DMS 273 (cell line): ENCODE data around the gene OR4D11.
A peak's percentile ranks its signal among the peaks of the same experiment; 100 is the strongest.
"Not testable (repeated sequence)": the region's sequence is repeated elsewhere in the genome, so short reads cannot be mapped to it uniquely, and the experiment has no call there.

Source experiments
- DNase-seq: peaks from one replicate; lab custom pipeline; 2025; ENCODE audit not compliant: unreplicated experiment; lab: John Stamatoyannopoulos, UW

OR4D11 gene

DNA sequence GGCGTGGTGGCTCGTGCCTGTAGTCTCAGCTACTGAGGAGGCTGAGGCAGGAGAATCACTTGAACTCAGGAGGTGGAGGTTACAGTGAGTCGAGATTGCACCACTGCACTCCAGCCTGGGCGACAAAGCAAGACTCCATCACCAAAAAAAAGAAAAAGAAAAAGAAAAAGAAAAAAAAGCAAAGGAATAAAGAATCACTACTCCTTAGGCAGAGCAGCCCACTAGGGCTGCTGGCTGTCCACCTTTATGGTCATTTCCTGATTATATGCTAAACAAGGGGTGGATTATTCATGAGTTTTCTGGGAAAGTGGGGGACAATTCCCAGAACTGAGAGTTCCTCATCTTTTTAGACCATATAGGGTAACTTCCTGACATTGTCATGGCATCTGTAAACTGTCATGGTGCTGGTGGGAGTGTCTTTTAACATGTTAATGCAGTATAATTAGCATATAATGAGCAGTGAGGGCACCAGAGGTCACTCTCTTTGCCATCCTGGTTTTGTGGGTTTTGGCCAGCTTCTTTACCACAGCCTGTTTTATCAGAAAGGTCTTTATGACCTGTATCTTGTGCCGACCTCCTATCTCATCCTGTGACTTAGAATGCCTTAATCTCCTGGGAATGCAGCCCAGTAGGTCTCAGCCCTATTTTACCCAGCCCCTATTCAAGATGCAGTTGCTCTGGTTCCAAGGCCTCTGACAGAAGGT is 44.4 kb downstream of the OR4D11 start:
- not testable (repeated sequence) for DNase-seq

DNA sequence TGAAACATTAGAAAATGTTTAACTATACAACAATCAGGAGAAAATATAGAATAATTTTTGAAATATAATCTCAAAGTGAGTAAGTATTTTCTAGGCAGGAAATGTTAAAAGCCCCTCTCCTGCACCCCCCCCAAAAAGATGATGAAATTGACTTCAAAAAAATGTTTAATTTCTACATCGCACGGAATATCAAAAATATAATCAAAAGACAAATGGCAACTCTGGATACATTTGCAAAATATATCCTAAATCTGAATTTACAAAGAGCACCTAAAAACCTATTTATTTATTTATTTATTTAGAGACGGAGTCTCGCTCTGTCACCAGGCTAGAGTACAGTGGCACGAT is 44.9 kb downstream of the OR4D11 start:
- no peak for DNase-seq

DNA sequence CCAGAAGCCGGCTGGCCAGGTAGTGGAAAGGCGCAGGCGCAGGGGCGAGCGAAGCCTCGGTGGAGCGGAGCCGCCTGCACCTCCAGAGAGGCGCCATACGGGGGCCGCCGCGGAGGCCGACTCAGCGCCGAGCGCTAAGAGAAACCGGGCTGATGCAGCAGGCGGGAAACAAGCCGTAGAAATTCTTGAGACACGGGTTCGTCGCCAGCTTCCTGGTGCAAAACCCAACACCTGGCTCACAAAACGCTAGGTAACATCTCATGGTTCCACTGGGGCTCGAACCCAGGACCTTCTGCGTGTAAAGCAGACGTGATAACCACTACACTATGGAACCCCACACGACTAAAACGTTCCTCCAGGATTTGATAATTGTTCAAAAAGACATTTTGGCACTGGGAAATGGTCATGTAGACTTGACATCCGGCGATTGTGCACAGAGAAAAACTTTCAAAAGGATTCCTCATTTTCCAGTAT is 47.0 kb downstream of the OR4D11 start:
- DNase-seq = peak; percentile 97

DNA sequence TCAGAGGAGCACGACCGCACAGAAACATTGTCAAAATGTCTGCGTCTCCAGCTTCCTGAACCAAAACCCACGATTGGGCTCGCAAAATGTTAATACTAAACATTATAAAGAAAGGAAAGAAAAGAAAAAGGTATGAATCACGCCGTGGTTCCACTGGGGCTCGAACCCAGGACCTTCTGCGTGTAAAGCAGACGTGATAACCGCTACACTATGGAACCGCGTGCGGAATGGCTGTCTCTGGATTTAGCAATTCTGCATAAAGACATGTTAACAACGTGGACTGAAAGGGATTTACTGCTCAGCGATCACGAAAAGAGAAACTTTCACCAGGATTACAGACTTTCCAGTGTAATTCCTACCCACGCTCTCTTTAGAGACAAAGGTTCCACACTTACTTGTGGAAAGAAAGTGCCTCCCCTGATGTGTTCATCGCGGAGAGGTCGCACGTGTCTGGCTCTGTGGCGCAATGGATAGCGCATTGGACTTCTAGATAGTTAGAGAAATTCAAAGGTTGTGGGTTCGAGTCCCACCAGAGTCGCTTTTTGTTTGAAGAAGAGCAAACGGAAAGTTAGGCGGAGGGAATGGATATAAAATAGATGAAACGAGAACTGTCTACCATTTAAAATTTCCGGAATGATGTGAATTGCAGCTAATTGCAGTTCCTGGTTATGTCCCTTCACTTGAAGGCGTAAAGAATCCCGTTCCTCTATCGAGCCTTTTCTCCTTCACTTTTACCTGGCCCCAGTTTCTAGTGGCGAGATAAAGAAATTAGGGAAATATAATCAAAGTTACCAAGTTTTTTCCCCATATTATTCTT is 47.7 kb downstream of the OR4D11 start:
- DNase-seq = peak; percentile 95

DNA sequence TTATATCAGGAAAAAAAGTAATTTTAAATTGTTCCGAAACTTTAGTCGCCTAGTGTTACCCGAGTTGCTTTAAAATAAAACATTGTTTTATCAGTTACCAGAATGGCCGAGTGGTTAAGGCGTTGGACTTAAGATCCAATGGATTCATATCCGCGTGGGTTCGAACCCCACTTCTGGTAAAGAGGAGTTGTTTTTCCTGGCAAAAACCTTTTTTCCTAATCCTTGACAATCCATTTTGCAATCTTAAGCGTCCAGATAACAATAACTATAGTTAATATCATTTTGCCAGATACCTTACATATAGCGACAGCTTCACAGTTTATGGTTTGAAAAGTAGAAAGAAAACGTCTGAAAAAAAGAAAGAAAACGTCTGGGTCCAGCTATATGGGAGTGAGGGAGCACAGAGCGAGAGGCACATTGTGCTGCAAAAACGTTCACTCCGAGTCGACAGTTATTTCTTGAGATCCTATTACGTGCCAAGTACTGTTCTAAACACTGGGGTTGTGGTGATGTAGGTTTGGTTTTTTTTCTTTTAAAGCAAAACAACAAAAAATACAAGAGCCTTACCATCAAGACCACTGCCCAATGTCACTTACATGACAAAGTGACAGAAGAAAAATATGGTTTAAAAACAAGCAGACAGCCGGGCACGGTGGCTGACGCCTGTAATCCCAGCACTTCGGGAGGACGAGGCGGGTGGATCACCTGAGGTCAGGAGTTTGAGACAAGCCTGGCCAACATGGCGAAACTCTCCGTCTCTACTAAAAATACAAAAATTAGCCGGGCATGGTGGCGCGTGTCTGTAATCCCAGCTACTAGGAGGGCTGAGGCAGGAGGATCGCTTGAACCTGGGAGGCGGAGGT is 48.5 kb downstream of the OR4D11 start:
- DNase-seq = peak; percentile 78

DNA sequence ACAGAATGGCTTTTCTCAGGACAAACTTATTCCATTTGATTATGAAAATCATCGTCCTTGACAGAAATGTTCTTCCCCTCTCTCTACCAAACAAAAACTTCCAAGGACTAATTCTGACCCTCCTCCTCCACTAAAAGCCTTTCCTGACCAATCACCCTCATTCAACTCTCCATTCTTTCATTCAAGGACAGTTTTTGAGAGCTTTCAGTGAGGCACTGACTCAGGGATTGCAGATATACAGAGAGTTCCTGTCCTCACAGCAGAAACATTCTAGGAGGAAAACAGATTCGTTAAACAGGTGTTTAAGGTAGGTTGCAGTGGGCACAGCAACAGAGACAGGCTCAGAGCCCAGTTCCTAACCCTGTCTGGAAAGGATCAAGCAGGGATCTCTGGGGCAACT is 49.5 kb downstream of the OR4D11 start:
- no peak for DNase-seq

DNA sequence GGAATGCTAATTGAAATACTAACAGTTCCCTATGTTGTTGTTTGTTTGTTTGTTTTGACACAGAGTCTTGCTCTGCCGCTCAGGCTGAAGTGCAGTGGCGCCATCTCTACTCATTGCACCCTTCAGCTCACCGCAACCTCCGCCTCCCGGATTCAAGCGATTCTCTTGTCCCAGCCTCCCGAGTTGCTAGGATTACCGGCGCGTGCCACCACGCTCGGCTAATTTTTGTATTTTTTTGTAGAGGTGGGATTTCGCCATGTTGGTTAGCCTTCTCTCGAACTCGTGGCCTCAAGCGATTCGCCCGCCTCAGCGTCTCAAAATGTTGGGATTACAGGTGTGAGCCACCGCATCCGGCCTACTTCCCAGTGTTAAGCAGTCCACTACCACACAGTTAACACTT is 49.9 kb downstream of the OR4D11 start:
- no peak for DNase-seq
